SK-N-SH (cell line): ENCODE measurements around the gene MAP3K3. TPM values are rescaled to one million over a fixed set of nuclear protein-coding genes. Genes with fewer than 3 reads are reported as not detected.

ENCODE experiments used
- polyA plus RNA-seq, 3 experiments: library from polyadenylated mRNA; depleted of rRNA; stranded (reverse); fragments of >200 nt; gene quantifications; 2 replicates each; pipeline ENCODE4 v1.2.3, GENCODE V29; 2012
- small RNA-seq, 7 experiments: library from RNA; depleted of rRNA; stranded (forward); fragments of <200 nt; gene quantifications; one replicate each; pipeline ENCODE3, GENCODE V24; 2012

The MAP3K3 gene
- polyA plus RNA-seq, 1 of the 3 experiments (the other 2 are of a cell fraction): 25.3 TPM

Small RNAs within 50 kb of the gene (small RNA-seq; reads per million reads assigned to genes)
- gene RNU6-288P: 0 reads per million in 7 experiments

Other genes starting within 250 kb of the MAP3K3 start
- 28.3 and 38.6 TPM in 2 replicates for gene CYB561, start 176.1 kb upstream of the MAP3K3 start, polyA plus RNA-seq (2012; rRNA removed)
- gene ACE, start 145.4 kb upstream of the MAP3K3 start, polyA plus RNA-seq (2012; rRNA removed): 6.3 and 12.1 TPM in 2 replicates
- 0.15 and 0.18 TPM in 2 replicates for gene KCNH6, start 99.1 kb upstream of the MAP3K3 start, polyA plus RNA-seq (2012; rRNA removed)
- gene DCAF7, start 71.9 kb upstream of the MAP3K3 start, polyA plus RNA-seq (2012; rRNA removed): 54.6 and 63.5 TPM in 2 replicates
- gene TACO1, start 21.5 kb upstream of the MAP3K3 start, polyA plus RNA-seq (2012; rRNA removed): 32.7 and 37.9 TPM in 2 replicates
- 75.1 and 78.0 TPM in 2 replicates for gene LIMD2, start 77.7 kb downstream of the MAP3K3 start, polyA plus RNA-seq (2012; rRNA removed)
- 37.3 and 45.0 TPM in 2 replicates for gene STRADA, start 119.4 kb downstream of the MAP3K3 start, polyA plus RNA-seq (2012; rRNA removed)
- 76.6 and 90.7 TPM in 2 replicates for gene CCDC47, start 151.2 kb downstream of the MAP3K3 start, polyA plus RNA-seq (2012; rRNA removed)
- gene DDX42, start 151.8 kb downstream of the MAP3K3 start, polyA plus RNA-seq (2012; rRNA removed): 115 and 143 TPM in 2 replicates
- gene PSMC5, start 205.0 kb downstream of the MAP3K3 start, polyA plus RNA-seq (2012; rRNA removed): 424 and 468 TPM in 2 replicates
- gene FTSJ3, start 205.2 kb downstream of the MAP3K3 start, polyA plus RNA-seq (2012; rRNA removed): 148 and 180 TPM in 2 replicates
- 89.1 and 106 TPM in 2 replicates for gene SMARCD2, start 220.3 kb downstream of the MAP3K3 start, polyA plus RNA-seq (2012; rRNA removed)